SKM-1 treated with dmso at 0.1 percent for 144 hours (cell line): ENCODE results near the gene PIAS1.
A peak's percentile ranks its signal among the peaks of the same experiment; 100 is the strongest.
"Not testable (repeated sequence)": the region's sequence is repeated elsewhere in the genome, so short reads cannot be mapped to it uniquely, and the experiment has no call there.

ENCODE experiments used
- DNase-seq: peaks from one replicate; lab custom pipeline; 2025; ENCODE audit not compliant: unreplicated experiment; lab: John Stamatoyannopoulos, UW

Gene PIAS1

GRCh38 chr15:68230157-68231100 is 176.3 kb downstream of the PIAS1 start:
- DNase-seq: no peak

GRCh38 chr15:68231102-68231818 is 177.1 kb downstream of the PIAS1 start:
- no peak for DNase-seq

- peak; percentile 81 for DNase-seq
Measured at GRCh38 chr15:68232449-68232848, 178.3 kb downstream of the PIAS1 start.

- peak; percentile 70 for DNase-seq
Measured at GRCh38 chr15:68232937-68233336, 178.8 kb downstream of the PIAS1 start.

GRCh38 chr15:68234060-68234459 is 179.9 kb downstream of the PIAS1 start:
- no peak for DNase-seq

- not testable (repeated sequence) for DNase-seq
Measured at GRCh38 chr15:68234520-68234919, 180.4 kb downstream of the PIAS1 start.

- DNase-seq: no peak
Measured at GRCh38 chr15:68235022-68235421, 180.9 kb downstream of the PIAS1 start.

GRCh38 chr15:68239025-68239424 is 184.9 kb downstream of the PIAS1 start:
- DNase-seq: no peak

GRCh38 chr15:68241088-68241935 is 187.2 kb downstream of the PIAS1 start:
- DNase-seq: no peak
